H1 (cell line): ENCODE measurements around the gene UTP20. TPM values are rescaled to one million over a fixed set of nuclear protein-coding genes. Genes with fewer than 3 reads are reported as not detected.

Experiments used
- CTCF ChIA-PET: fragments of 300-600 bp; sonication (Branson Sonifier 250); formaldehyde crosslinking; loops from one replicate; lab custom pipeline; 2021; ENCODE audit not compliant: partially characterized antibody; lab: Charles Lee
- POLR2A ChIA-PET: fragments of 300-600 bp; sonication (Branson Sonifier 250); formaldehyde crosslinking; loops from one replicate; lab custom pipeline; 2021; ENCODE audit warnings: inconsistent platforms; ENCODE audit not compliant: partially characterized antibody; lab: Charles Lee
- DNase-seq, 2 experiments: peaks; one replicate each; pipeline versions ENCODE4 v3.0.0 to v3.0.0-alpha.2; 2010 to 2022; ENCODE audit warnings: low spot score in 2 of 2, low read depth in 1 of 2, mixed read lengths in 1 of 2
- FAIRE-seq: peaks from 2 replicates; lab custom pipeline; 2011; peaks lifted over from hg19 to GRCh38; lab: Jason Lieb, UNC
- H2AFZ ChIP-seq: 2 replicates; pipeline ENCODE4 v1.8.1; 2012; ENCODE audit warnings: low read length, inconsistent platforms
- H2AK5ac ChIP-seq: 2 replicates; pipeline ENCODE4 v1.6.1; 2013; ENCODE audit warnings: low read depth, low read length
- H2BK120ac ChIP-seq: replicated peaks from 2 replicates; pipeline ENCODE3; 2013; ENCODE audit warnings: low read depth, low read length, inconsistent platforms
- H2BK12ac ChIP-seq: 2 replicates; pipeline ENCODE4 v1.6.1; 2013; ENCODE audit warnings: low read depth, low read length
- H2BK15ac ChIP-seq: 2 replicates; pipeline ENCODE4 v1.6.1; 2013; ENCODE audit warnings: low read length
- H2BK20ac ChIP-seq: 2 replicates; pipeline ENCODE4 v1.6.1; 2013; ENCODE audit warnings: low read length
- H2BK5ac ChIP-seq: 2 replicates; pipeline ENCODE4 v1.6.1; 2013; ENCODE audit warnings: low read depth, low read length
- H3K14ac ChIP-seq: 2 replicates; pipeline ENCODE4 v1.6.1; 2013; ENCODE audit warnings: inconsistent platforms; ENCODE audit not compliant: insufficient read length
- H3K18ac ChIP-seq: 2 replicates; pipeline ENCODE4 v1.6.1; 2013; ENCODE audit warnings: low read length; ENCODE audit errors: extremely low read depth
- H3K23ac ChIP-seq: 2 replicates; pipeline ENCODE4 v1.6.1; 2013; ENCODE audit warnings: inconsistent platforms; ENCODE audit not compliant: insufficient read length
- H3K23me2 ChIP-seq: 2 replicates; pipeline ENCODE4 v1.6.1; 2013; ENCODE audit warnings: low read depth, low read length
- H3K27ac ChIP-seq: 2 replicates; pipeline ENCODE4 v1.6.1; 2011; ENCODE audit warnings: low read depth, low read length, inconsistent platforms
- H3K27me3 ChIP-seq, 4 experiments: replicated peaks in 1 of 4; 1 replicate in 1 of 4; 2 replicates in 3 of 4; pipeline versions ENCODE4 v1.6.1 to v1.8.1; 2011 to 2013; ENCODE audit warnings: low read length in 3 of 4, mild to moderate bottlenecking in 3 of 4, inconsistent platforms in 2 of 4, mixed read lengths in 2 of 4, moderate library complexity in 1 of 4; ENCODE audit not compliant: control insufficient read depth in 3 of 4, insufficient read depth in 3 of 4; ENCODE audit errors: extremely low read depth in 1 of 4
- H3K36me3 ChIP-seq, 4 experiments: 2 replicates each; pipeline versions ENCODE4 v1.6.1 to v1.8.1; 2011 to 2013; ENCODE audit warnings: mild to moderate bottlenecking in 4 of 4, low read length in 3 of 4, moderate library complexity in 2 of 4, control low read depth in 1 of 4, inconsistent platforms in 1 of 4; ENCODE audit not compliant: insufficient read depth in 4 of 4, control insufficient read depth in 2 of 4
- H3K4ac ChIP-seq: replicated peaks from 2 replicates; pipeline ENCODE3; 2013; ENCODE audit warnings: low read length, low read depth, mixed read lengths, inconsistent platforms; ENCODE audit not compliant: insufficient read length
- H3K4me1 ChIP-seq, 4 experiments: replicated peaks in 1 of 4; 1 replicate in 1 of 4; 2 replicates in 3 of 4; pipeline versions ENCODE4 v1.6.1 to v1.8.1; 2011 to 2013; ENCODE audit warnings: low read length in 3 of 4, inconsistent platforms in 2 of 4, mixed read lengths in 1 of 4; ENCODE audit not compliant: insufficient read depth in 4 of 4, control insufficient read depth in 3 of 4
- H3K4me2 ChIP-seq, 2 experiments: 2 replicates each; pipeline versions ENCODE4 v1.6.1 to v1.8.1; 2011 to 2013; ENCODE audit warnings: low read depth in 2 of 2, low read length in 2 of 2, control low read depth in 1 of 2, inconsistent platforms in 1 of 2, mild to moderate bottlenecking in 1 of 2; ENCODE audit not compliant: insufficient read depth in 1 of 2
- H3K4me3 ChIP-seq, 4 experiments: fragments of 200-600, 300-600 bp in 1 of 4; sonication (generic), shearing (Covaris generic), sonication (Bioruptor Twin) in 1 of 4; 2 replicates each; pipeline versions ENCODE4 v1.5.1 to v1.8.1; 2011 to 2016; ENCODE audit warnings: low read length in 4 of 4, low read depth in 3 of 4, control low read depth in 2 of 4, inconsistent platforms in 2 of 4, mild to moderate bottlenecking in 2 of 4, mixed read lengths in 1 of 4, moderate library complexity in 1 of 4; ENCODE audit not compliant: insufficient read depth in 2 of 4; ENCODE audit errors: extremely low read depth in 1 of 4
- H3K56ac ChIP-seq: replicated peaks from 2 replicates; pipeline ENCODE3; 2013; ENCODE audit warnings: low read depth, mild to moderate bottlenecking, mixed read lengths, low read length, inconsistent platforms; ENCODE audit not compliant: insufficient read length
- H3K79me1 ChIP-seq: 2 replicates; pipeline ENCODE4 v1.6.1; 2013; ENCODE audit warnings: low read depth, low read length, control low read depth
- H3K79me2 ChIP-seq, 2 experiments: 2 replicates each; pipeline versions ENCODE4 v1.6.1 to v1.8.1; 2012 to 2013; ENCODE audit warnings: low read length in 2 of 2, mild to moderate bottlenecking in 2 of 2, inconsistent platforms in 1 of 2; ENCODE audit not compliant: insufficient read depth in 2 of 2, control insufficient read depth in 1 of 2
- H3K9ac ChIP-seq, 4 experiments: replicated peaks in 1 of 4; 1 replicate in 1 of 4; 2 replicates in 3 of 4; pipeline versions ENCODE4 v1.6.1 to v1.8.1; 2011 to 2013; ENCODE audit warnings: low read depth in 3 of 4, low read length in 3 of 4, control low read depth in 2 of 4, mild to moderate bottlenecking in 2 of 4, moderate library complexity in 2 of 4, inconsistent platforms in 1 of 4; ENCODE audit errors: extremely low read depth in 1 of 4
- H3K9me3 ChIP-seq, 2 experiments: 2 replicates each; pipeline versions ENCODE4 v1.6.1 to v1.8.1; 2012 to 2013; ENCODE audit warnings: mild to moderate bottlenecking in 2 of 2, moderate library complexity in 2 of 2, control low read depth in 1 of 2, inconsistent platforms in 1 of 2, low read depth in 1 of 2, low read length in 1 of 2, mixed read lengths in 1 of 2; ENCODE audit not compliant: insufficient read depth in 2 of 2
- H4K20me1 ChIP-seq, 2 experiments: replicated peaks in 1 of 2; 2 replicates each; pipeline versions ENCODE3 to v1.8.1; 2011 to 2013; ENCODE audit warnings: inconsistent platforms in 2 of 2, low read length in 2 of 2, mild to moderate bottlenecking in 1 of 2; ENCODE audit not compliant: insufficient read depth in 2 of 2, control insufficient read depth in 1 of 2
- H4K5ac ChIP-seq: 2 replicates; pipeline ENCODE4 v1.6.1; 2013; ENCODE audit warnings: low read length, low read depth, mixed read lengths, inconsistent platforms; ENCODE audit not compliant: insufficient read length
- H4K8ac ChIP-seq: 2 replicates; pipeline ENCODE4 v1.8.0; 2013; ENCODE audit warnings: mild to moderate bottlenecking, moderate library complexity, low read length, inconsistent platforms; ENCODE audit not compliant: insufficient read depth; ENCODE audit errors: extremely low read depth
- H4K91ac ChIP-seq: replicated peaks from 2 replicates; pipeline ENCODE3; 2013; ENCODE audit warnings: low read length, mixed read lengths, inconsistent platforms; ENCODE audit not compliant: insufficient read length
- GTF2F1 ChIP-seq: IDR thresholded peaks from 2 replicates; pipeline ENCODE4 v1.6.1; 2012; ENCODE audit warnings: low read depth, low read length, improper control_type of control experiment, borderline replicate concordance
- JUND ChIP-seq: IDR thresholded peaks from 2 replicates; pipeline ENCODE4 v1.6.1; 2011; ENCODE audit warnings: mild to moderate bottlenecking, improper control_type of control experiment, low read length
- POLR2AphosphoS5 ChIP-seq: IDR thresholded peaks from 2 replicates; pipeline ENCODE4 v1.6.1; 2011; ENCODE audit warnings: low read depth, low read length
- SAP30 ChIP-seq: fragments of 300-600 bp; sonication (generic); IDR thresholded peaks from 2 replicates; pipeline ENCODE4 v1.7.1; 2012; ENCODE audit warnings: low read length, moderate library complexity, mild to moderate bottlenecking, inconsistent platforms; ENCODE audit not compliant: insufficient read depth, insufficient replicate concordance
- SIRT6 ChIP-seq: IDR thresholded peaks from one replicate; pipeline ENCODE4 v1.7.1; 2012; ENCODE audit warnings: low read length, inconsistent platforms
- SP1 ChIP-seq: IDR thresholded peaks from 2 replicates; pipeline ENCODE4 v1.6.1; 2011; ENCODE audit warnings: low read depth, low read length
- SP4 ChIP-seq: IDR thresholded peaks from 2 replicates; pipeline ENCODE4 v1.6.1; 2012; ENCODE audit warnings: low read length, inconsistent platforms
- TBP ChIP-seq: IDR thresholded peaks from 2 replicates; pipeline ENCODE4 v1.6.1; 2011; ENCODE audit warnings: low read depth, low read length, improper control_type of control experiment
- ZNF274 ChIP-seq: IDR thresholded peaks from 2 replicates; pipeline ENCODE4 v1.7.0; 2012; ENCODE audit warnings: low read length, borderline replicate concordance; ENCODE audit errors: extremely low read depth
- WGBS, 2 experiments: shearing (Covaris generic) in 1 of 2; methylation state at CpG; one replicate each; pipeline versions ENCODE4 v1.1.6 to v1.1.7; 2013 to 2015; ENCODE audit warnings: low lambda C conversion rate in 2 of 2, mixed read lengths in 2 of 2, inconsistent platforms in 1 of 2, low coverage in 1 of 2, missing lambda C conversion rate in 1 of 2; ENCODE audit not compliant: insufficient replicate concordance in 2 of 2, insufficient coverage in 1 of 2, insufficient read length in 1 of 2; ENCODE audit errors: extremely low coverage in 1 of 2, missing lambda C conversion rate in 1 of 2; 5-methylcytosine and 5-hydroxymethylcytosine counted together
- polyA plus RNA-seq, 7 experiments: library from polyadenylated mRNA; depleted of rRNA in 3 of 7; stranded (reverse) in 5 of 7; unstranded in 2 of 7; fragments of >200 nt in 5 of 7; fragments of 200-250 nt in 2 of 7; gene quantifications; 1 replicate in 5 of 7; 2 replicates in 1 of 7; 4 replicates in 1 of 7; pipeline versions ENCODE4 v1.2.1 to v1.2.3, GENCODE V29; 2011 to 2013; ENCODE audit warnings: missing spikeins in 2 of 7, mixed read lengths in 2 of 7
- total RNA-seq: library from RNA; stranded (reverse); fragmentation: NEBNext Ultra II Directional; extraction: Animal tissue kit (Norgen Biotek cat#: 25700); gene quantifications from 2 replicates; pipeline ENCODE4 v1.2.1, GENCODE V29; 2021

UTP20 gene
- total and polyA plus RNA-seq, 2 of the 8 experiments (the other 6 are each of a cell fraction or from before 2014, with no cell fraction given), result 8.5 to 48.4 TPM

GRCh38 chr12:101305226-101305779, 25.4 kb downstream of the UTP20 start:
- Histone ChIP-seq H4K91ac (no peak overlapping the region), H3K23me2 (no peaks in the 10 kb centered on the region), H2BK12ac (no peak overlapping the region), H3K27ac (no peak overlapping the region), H3K79me1 (no peaks in the 10 kb centered on the region), H3K9ac (no peak overlapping the region), H3K36me3 (peaks cover 20 to 75% (median 54%) of the 10 kb centered on the region in 4 experiments), H4K20me1 (peaks cover 0 to 2% of the 10 kb centered on the region in 2 experiments), H2AFZ (no peak overlapping the region), H3K4me3 (no peak overlapping the region), H3K23ac (no peak overlapping the region), H3K79me2 (no peaks in the 10 kb centered on the region), H3K4me1 (no peaks in the 10 kb centered on the region), H3K4ac (no peak overlapping the region), H3K4me2 (no peak overlapping the region), H4K8ac (no peak overlapping the region), H2AK5ac (no peak overlapping the region), H3K9me3 (no peaks in the 10 kb centered on the region), H3K56ac (no peak overlapping the region), H3K27me3 (no peaks in the 10 kb centered on the region), H2BK120ac (no peak overlapping the region), H3K14ac (no peak overlapping the region), H2BK20ac (no peak overlapping the region), H2BK15ac (no peak overlapping the region), H3K18ac (no peak overlapping the region), H4K5ac (no peak overlapping the region), H2BK5ac (no peak overlapping the region)
- FAIRE-seq (no peak), DNase-seq (no peak)
- ChIA-PET POLR2A (no interaction called here), CTCF (interaction anchor here (0.6 kb wide), 1 partner anchor 15 kb away, joined by 4 read pairs; no protein-coding TSS in a partner anchor)
- TF ChIP-seq TBP, result no peak
- TF ChIP-seq SIRT6, result no peak
- TF ChIP-seq SP1, result no peak
- TF ChIP-seq GTF2F1, result no peak
- TF ChIP-seq POLR2AphosphoS5, result no peak
- no peak for TF ChIP-seq JUND
- TF ChIP-seq SP4, result no peak
- TF ChIP-seq SAP30, result no peak
- no peak for TF ChIP-seq ZNF274
- WGBS, 2 experiments, result 91% methylated on average over 2 of the region's 2 CpGs; no CpG with 5 or more reads in 1 of the 2 experiments
